HG03103 (cell line): ENCODE results near the gene SIL1.

Source experiments
- ATAC-seq: cut with Tn5 transposase; IDR thresholded peaks from one replicate; pipeline ENCODE4 v1.9.1; 2021; ENCODE audit warnings: low read depth; ENCODE audit not compliant: unreplicated experiment

SIL1 gene

DNA sequence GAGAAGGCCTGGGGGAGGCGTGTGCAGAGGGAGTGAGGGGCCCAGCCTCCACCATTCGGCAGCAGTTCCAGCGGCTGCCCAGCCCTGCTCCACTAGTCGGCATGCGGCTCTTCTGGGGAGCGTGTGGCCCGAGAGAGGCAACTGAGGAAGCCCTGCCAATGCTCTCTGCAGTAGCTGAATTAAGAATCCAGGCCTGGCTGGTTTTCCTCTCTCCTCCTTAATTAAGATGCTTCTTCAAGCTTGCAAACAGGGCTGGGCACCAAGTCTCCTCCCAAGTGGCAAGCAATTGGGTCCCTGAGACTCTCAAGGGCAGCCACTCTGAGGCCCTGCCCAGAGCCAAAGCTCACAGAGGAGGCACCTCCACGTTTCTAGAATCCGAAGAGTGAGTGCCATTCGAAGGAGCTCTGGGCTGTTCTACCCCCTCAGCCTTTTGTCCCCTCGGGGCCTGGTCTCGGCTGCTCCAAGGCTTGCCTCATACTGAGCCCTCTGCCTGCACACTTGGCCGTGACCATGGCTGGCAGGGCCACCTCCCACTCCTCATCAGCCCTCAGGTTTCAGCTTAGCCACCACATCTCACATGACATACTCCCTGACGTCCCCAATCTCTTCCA is 247.6 kb downstream of the SIL1 start:
- ATAC-seq = no peak

DNA sequence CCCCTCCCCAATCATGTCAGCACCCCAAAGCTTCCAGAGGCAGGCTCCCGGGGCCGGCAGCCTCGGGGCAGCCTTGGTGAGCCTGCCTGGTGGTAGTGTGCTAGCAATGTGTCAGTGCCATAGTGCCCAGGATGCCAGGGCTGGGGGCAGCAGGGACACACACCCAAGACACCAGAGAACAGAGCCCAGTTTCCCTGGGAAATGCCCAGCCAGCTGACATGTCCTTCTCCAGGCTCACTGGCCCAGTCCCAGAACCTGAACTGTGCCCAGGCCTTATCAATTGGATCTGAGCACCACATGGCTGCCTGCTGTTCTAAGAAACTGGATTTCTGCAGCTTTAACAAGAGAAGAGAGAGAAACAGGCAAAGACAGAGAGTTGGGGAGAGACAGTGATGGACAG is 248.2 kb downstream of the SIL1 start:
- ATAC-seq = no peak

- no peak for ATAC-seq
Measured at GRCh38 chr5:138949223-138949574, 249.0 kb downstream of the SIL1 start.

DNA sequence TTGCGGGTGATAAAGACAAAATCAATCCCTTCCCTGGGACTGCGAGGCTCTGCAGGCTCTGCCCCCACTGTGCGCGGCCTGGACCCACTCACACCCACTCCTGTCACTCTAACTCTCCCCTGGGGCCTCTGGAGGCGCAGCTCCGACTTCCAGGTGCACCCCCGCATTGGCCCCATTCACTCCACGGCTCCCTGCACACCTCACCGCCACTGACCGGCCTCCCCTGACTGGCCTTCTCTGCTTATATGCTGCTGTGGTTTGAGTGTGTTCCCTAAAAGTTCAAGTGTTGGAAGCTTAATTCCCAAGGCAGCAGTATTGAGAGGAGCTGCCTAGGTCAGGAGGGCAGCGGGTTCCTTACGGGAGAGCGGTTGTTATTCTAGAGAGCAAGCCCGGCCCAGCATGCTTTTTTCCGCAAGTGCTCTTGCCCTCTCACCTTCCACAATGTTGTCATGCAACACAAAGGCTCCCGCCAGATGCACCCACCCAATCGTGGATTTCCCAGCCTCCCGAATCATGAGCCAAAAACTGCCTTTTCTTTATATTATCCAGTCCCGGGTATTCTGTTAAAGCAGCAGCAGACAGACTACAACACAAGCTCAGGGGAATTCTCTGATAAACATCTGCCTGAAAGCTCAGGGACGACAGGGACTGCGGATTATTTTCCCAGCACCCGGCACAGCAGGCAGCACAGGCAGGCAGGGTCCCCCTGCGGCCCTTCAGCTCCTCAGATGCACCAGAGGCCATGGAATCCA is 249.5 kb downstream of the SIL1 start:
- ATAC-seq = no peak

- ATAC-seq = no peak
Measured at GRCh38 chr5:138947780-138948179, 250.4 kb downstream of the SIL1 start.

- ATAC-seq = no peak
Measured at GRCh38 chr5:138946831-138947560, 251.2 kb downstream of the SIL1 start.

GRCh38 chr5:138946241-138946623 is 251.9 kb downstream of the SIL1 start:
- no peak for ATAC-seq

DNA sequence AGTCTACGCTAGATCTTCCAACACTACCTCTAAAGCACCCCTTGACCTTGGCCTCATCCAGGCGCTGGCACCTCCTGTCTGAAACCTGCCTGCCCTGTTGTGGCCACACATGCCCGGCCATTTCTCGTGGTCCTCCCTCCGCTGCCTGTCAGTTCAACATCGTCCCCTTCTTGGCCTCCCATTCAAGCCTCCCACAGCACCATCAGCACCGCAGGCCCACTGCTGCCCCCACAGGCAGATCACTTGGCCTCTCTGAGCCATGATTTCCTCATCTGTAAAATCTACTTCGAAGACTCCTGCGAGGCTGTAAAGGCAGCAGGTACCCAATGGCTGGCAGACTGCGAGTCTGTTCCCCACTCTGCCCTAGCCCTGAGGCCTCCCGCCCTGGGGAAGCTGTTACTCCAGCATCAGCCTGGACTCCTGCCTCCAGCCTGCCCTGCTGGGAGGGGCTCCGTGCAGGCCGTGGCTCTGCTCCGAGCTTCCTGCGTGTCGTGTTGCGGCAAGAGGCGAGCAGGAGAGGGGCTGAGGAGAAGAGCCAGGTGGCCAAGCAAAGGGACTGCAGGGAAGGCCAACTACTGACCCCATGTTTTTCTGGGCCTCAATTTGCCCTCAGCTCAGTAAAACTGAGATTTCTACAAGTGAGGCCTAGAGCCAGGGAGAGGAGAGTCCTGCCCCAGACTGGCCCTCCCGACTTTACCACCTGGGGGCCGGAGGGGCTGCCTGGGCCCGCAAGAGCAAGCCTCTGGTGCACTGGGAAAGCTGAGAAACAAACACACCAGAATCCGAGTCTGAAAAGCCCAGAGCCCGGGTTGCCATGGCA is 252.5 kb downstream of the SIL1 start:
- ATAC-seq = no peak

DNA sequence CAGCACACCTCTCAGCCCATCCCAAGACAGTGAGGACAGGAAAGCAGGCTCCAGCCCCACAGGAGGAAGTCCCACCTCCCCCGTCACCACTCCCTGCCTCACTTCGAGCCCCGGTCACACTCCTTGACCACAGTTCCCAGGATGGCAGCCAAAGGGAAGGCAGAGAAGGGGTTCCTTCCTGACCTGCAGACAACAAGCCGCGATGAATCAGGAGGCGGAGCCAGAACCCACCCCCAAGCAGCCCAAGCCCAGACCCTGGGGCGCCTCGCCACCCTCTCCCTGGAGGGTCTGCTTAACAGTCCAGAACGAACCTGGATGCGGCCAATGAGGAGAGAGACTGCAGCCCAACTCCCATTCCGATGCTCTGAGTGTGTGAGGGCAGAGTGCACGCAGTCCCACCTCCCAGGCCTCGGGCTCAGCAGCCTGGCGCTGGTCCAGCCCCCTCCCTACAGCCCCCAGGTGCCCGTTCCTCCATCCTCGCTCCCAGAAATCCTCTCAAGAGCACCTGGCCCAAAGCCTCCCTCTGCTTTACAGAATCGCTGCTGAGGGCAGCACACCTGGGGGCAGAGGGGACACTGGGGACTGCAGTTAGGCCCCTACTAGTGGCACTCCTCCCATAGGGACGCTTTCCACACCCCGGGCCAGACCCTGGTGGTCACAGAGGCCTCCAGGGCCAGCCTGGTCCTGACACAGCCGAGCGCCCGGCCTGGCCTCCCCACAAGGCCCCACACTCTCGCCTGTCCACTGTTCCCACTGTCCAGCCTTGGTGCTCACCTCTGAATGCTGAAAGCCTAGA is 253.4 kb downstream of the SIL1 start:
- no peak for ATAC-seq

GRCh38 chr5:138943599-138944173 is 254.5 kb downstream of the SIL1 start:
- no peak for ATAC-seq

GRCh38 chr5:138942861-138943260 is 255.3 kb downstream of the SIL1 start:
- ATAC-seq = no peak

DNA sequence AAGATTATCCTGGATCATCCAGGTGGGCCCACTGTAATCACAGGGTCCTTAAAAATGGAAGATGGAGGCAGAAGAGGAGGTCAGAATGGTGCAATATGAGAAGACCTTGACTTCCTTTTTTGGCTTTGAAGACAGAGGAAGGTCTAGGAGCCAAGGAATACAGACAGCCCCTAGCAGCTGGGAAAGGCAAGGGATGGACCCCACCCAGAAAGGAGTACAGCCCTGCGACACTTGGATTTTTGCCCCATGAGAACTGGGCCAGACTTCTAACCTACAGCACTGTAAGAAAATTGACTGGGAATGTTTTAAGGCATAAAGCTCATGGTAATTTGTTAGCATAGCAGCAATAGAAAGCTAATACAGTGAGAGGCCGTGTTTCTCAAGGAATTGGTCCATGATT is 256.1 kb downstream of the SIL1 start:
- ATAC-seq = no peak

DNA sequence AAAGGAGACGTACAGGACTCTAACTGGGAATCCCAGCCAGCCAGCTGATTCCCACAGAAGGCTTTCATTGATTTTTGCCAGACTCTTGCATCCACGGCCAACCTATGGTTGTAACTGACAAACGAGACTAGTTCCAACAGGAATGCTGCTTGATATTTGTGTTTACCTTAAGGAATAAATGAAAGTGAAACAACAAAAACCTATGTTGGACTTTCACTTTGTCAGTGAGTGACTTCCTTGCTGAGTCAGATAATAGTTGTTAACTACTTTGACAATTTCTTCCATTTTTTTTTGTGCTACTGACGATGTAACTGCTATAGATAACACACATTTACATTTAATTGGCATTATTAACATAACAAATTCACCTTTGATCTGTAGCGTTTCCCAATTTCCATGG is 259.6 kb downstream of the SIL1 start:
- ATAC-seq = no peak

DNA sequence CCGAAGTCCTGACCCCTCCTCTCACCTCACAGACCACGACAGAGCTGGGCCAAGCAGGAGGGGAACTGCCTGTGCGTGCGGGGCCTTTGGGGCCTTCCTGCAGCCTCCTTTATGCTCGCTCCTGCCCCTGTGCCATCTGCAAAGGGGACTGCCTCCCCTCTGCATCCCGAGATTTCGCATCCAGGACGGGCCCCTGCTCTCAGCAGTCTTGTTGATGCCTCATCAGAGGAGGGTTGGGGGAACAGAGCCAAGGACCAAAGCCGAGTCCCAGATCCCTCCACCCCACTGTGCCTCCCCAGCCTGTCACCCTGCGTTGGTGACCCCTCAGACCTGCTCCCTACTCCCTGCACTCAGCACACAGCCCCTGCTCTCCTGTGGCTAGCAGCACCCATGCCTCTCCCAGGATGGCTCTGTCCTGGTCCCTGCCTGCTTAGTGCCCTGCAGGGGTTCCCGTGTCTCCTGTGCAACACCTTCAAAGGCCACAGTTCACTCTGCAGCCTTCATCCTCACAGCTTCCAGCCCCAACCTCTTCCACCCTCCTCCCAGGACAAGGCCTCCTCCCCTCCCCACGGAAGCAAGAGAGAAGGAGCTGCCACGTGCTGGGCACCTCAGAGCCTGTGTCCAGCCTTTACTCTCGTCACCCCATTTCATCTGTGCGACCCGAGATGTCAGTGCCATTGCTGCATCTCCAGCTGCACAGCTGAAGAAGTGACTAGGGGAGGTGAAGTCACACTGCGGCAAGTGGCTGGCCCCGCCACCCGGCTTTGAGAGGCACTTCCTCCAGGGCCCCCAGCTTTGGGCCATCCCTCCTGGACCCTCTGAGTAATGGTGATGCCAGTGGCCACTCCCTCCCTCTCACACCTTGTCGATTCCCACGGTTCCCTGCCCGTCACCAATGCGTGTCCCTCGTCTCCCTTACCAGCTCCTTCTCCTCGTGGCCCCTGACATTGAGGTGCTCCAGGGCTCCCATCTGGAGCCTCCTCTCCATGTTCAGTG is 260.5 kb downstream of the SIL1 start:
- ATAC-seq = no peak

GRCh38 chr5:138936968-138937345 is 261.2 kb downstream of the SIL1 start:
- no peak for ATAC-seq

DNA sequence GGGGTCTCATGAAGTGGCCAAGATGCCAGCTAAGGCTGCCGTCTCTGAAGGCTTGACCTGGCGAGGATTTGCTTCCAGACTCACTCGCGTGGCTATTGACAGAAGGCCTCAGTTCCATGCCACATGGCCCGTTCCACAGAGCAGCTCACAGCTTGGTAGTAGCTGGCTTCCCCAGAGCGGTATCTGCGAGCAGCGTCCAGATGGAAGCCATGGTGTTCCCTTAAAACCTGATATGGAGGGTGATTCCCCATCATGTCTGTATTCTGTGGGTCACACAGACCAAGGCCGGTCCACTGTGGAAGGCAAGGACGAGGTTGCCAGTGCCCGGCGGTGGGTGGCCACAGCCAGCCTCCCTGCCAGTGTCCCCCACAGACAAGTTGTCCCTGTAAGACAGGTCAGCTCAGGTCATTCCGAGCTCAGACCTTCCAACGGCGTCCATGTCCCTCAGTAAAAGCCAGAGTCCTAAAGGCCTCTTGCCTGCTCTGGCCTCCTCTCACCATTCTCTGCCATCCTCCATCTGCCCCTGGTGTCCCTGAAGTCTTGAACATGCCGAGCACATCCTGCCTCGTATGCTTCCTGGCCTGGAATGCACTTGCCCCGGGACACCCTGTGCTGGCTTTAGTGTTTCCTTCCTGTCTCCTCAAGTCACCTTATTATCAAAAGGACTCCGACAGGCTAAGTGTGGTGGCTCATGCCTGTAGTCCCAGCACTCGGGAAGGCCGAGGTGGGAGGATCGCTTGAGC is 261.8 kb downstream of the SIL1 start:
- ATAC-seq = no peak

GRCh38 chr5:138935466-138935865 is 262.7 kb downstream of the SIL1 start:
- no peak for ATAC-seq

- ATAC-seq = no peak
Measured at GRCh38 chr5:138934971-138935370, 263.2 kb downstream of the SIL1 start.
